Adrenal gland (tissue), 19 donors: ENCODE data around the gene RIPPLY1. TPM values are rescaled to one million over a fixed set of nuclear protein-coding genes. Genes with fewer than 3 reads are reported as not detected.

Source experiments
- DNase-seq, 7 donors: peaks; one replicate each; pipeline ENCODE4 v3.0.0-alpha.2; 2019 to 2020
- H3K27ac ChIP-seq, 5 donors: fragments of 200-600 bp; sonication (generic) in 4 of 5; 1 replicate in 3 of 5; 2 replicates in 2 of 5; pipeline versions ENCODE4 v1.5.1 to v1.8.0; 2016 to 2020; ENCODE audit warnings: mild to moderate bottlenecking in 1 of 5
- H3K27me3 ChIP-seq: fragments of 200-600 bp; 2 replicates; pipeline ENCODE4 v1.8.0; 2021
- H3K36me3 ChIP-seq, 2 donors: fragments of 200-600 bp; replicated peaks in 1 of 2; 1 replicate in 1 of 2; 2 replicates in 1 of 2; pipeline versions ENCODE4 v1.5.1 to v1.8.0; 2018 to 2022
- H3K4me1 ChIP-seq, 2 donors: fragments of 200-600 bp; replicated peaks in 1 of 2; 1 replicate in 1 of 2; 2 replicates in 1 of 2; pipeline versions ENCODE4 v1.5.1 to v1.8.0; 2018 to 2021
- H3K4me3 ChIP-seq, 4 donors: fragments of 200-600 bp; sonication (generic) in 3 of 4; one replicate each; pipeline ENCODE4 v1.5.1; 2016 to 2018
- H3K9me3 ChIP-seq, 3 donors: fragments of 200-600 bp; sonication (generic) in 1 of 3; replicated peaks in 1 of 3; 1 replicate in 2 of 3; 2 replicates in 1 of 3; pipeline versions ENCODE4 v1.5.1 to v1.8.0; 2016 to 2021
- POLR2A ChIP-seq, 2 donors: fragments of 450-650 bp; IDR thresholded peaks; one replicate each; pipeline ENCODE4 v1.6.1; 2017; ENCODE audit warnings: antibody characterized with exemption in 2 of 2, mild to moderate bottlenecking in 2 of 2, moderate library complexity in 1 of 2
- WGBS, 4 donors: extraction: QIAGEN DNeasy Blood & Tissue Kit in 2 of 4; methylation state at CpG; one replicate each; pipeline versions ENCODE4 v1.1.5 to v1.1.7; 2013 to 2017; 5-methylcytosine and 5-hydroxymethylcytosine counted together
- intact Hi-C, 2 donors: fragments of 100-400 bp; cut with DNase I; formaldehyde crosslinking; loops; one replicate each; pipeline versions ENCODE4 v1.14.1 to v1.15.0; 2022 to 2023
- long read RNA-seq, 10 donors: library from polyadenylated mRNA in 3 of 10; unstranded in 2 of 10; stranded (forward) in 1 of 10; transcript quantifications; one replicate each; pipeline ENCODE4 v2.0.0 and lab custom pipeline, GENCODE V29; 2021 to 2026
- polyA plus RNA-seq, 3 donors: library from polyadenylated mRNA; stranded (reverse); fragments of 200-250 nt in 2 of 3; fragments of 350-450 nt in 1 of 3; fragmentation: Illumina TruSeq in 1 of 3; extraction: RNeasy Lipid Tissue Mini Kit (QIAGEN cat#74804) in 1 of 3; gene quantifications; one replicate each; pipeline ENCODE4 v1.2.3, GENCODE V29; 2013 to 2014
- total RNA-seq, 9 donors: library from RNA; depleted of rRNA in 4 of 9; stranded (reverse); fragments of >200 nt in 4 of 9; fragments of 120-200 nt in 1 of 9; fragmentation: NEBNext Ultra II Directional in 1 of 9; extraction: Animal tissue kit (Norgen Biotek cat#: 25700) in 1 of 9; gene quantifications; one replicate each; pipeline versions ENCODE4 v1.1.0 to v1.2.4, GENCODE V29; 2013 to 2023
- TF ChIP-seq, protein P1 (sequence below), 6 experiments: fragments of 450-650 bp in 4 of 6; fragments of 200-600 bp in 2 of 6; sonication (generic) in 1 of 6; IDR thresholded peaks; 1 replicate in 5 of 6; 2 replicates in 1 of 6; pipeline versions ENCODE4 v1.5.1 to v1.8.0; 2016 to 2021; ENCODE audit warnings: antibody characterized with exemption in 6 of 6, mild to moderate bottlenecking in 2 of 6, moderate library complexity in 1 of 6
- donor health status: healthy with polysubstance abuse.
- donor health status: Bipolar disorder and iron deficiency.
- donor health status: DM: yes; HTN: yes; CAD: no.
- donor health status: DM: no; HTN: no; CAD: no.
- donor health status: DM: no; HTN: no; CAD: no.
- donor health status: DM: yes; HTN: yes; CAD: no.

The RIPPLY1 gene, protein sequence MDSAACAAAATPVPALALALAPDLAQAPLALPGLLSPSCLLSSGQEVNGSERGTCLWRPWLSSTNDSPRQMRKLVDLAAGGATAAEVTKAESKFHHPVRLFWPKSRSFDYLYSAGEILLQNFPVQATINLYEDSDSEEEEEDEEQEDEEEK
- under 1 TPM in 1 of 9 donors, not detected in 8; 0.25 TPM for total RNA-seq
- under 1 TPM in 2 of 3 donors, not detected in 1; 0.34 to 0.80 TPM for polyA plus RNA-seq
- long read RNA-seq, donor 1 = 0 reads
- long read RNA-seq, donor 2 = 0 reads
- long read RNA-seq, donor 3 = 0 reads
- long read RNA-seq, donor 4 = 0 reads
- long read RNA-seq, donor 5, partial matches to known transcripts = 0 of 1 reads
- long read RNA-seq, donor 5, other reads (novel, unspliced or antisense) = 0 of 1 reads
- long read RNA-seq, donor 6, partial matches to known transcripts = 1 of 1 reads
- long read RNA-seq, donor 6, other reads (novel, unspliced or antisense) = 0 of 1 reads
- long read RNA-seq, donor 7 = 0 reads
- long read RNA-seq, donor 8 = 0 reads
- long read RNA-seq, donor 9 = 0 reads
- long read RNA-seq, donor 10 = 0 reads

DNA sequence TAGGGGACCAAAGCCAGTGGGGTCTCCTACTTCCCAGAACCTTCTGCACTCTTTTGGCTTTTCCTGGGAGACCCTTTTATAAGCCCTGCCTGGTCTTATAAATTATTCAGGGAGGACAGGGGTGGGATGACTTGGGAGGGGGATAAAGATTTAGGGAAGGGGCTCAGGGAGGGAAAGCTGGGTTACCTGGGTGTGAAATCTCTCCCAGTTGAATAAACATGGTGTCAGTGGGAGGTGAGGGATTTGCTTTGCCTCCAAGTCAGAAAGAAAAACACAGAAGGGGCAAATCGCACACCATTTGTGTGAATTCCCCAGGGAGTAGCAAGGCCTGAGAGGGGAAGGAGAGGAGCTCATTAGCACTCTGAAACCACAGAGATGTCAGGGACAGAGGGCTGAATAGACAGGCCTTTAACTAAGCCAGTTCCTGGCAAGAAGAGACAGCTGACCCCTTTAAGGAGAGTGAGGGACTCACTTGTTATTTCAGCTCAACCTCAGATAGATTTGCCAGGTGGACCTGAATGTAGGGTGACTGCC, at the start of gene RIPPLY1:
RIPPLY1 (minus strand) TSS at position 51 of the 534 bp plus-strand sequence. CDS start 54 bp downstream, outside the sequence.
- Histone ChIP-seq H3K9me3 (no peaks in the 10 kb centered on the region), H3K4me1 (peaks cover 0 to 3% of the 10 kb centered on the region in 2 donors), H3K27ac (no peak within 1 kb of the TSS), H3K27me3 (no peaks in the 10 kb centered on the region), H3K36me3 (no peaks in the 10 kb centered on the region), H3K4me3 (no peak within 1 kb of the TSS)
- intact Hi-C loops = no loop called here
- 67 to 94% (median 86%) methylated on average over 1 of the region's 1 CpG for WGBS, 4 donors
- no peak for DNase-seq
- no peak for TF ChIP-seq POLR2A (IDR thresholded peaks at IDR 0.05)
- TF ChIP-seq, protein P1, sequence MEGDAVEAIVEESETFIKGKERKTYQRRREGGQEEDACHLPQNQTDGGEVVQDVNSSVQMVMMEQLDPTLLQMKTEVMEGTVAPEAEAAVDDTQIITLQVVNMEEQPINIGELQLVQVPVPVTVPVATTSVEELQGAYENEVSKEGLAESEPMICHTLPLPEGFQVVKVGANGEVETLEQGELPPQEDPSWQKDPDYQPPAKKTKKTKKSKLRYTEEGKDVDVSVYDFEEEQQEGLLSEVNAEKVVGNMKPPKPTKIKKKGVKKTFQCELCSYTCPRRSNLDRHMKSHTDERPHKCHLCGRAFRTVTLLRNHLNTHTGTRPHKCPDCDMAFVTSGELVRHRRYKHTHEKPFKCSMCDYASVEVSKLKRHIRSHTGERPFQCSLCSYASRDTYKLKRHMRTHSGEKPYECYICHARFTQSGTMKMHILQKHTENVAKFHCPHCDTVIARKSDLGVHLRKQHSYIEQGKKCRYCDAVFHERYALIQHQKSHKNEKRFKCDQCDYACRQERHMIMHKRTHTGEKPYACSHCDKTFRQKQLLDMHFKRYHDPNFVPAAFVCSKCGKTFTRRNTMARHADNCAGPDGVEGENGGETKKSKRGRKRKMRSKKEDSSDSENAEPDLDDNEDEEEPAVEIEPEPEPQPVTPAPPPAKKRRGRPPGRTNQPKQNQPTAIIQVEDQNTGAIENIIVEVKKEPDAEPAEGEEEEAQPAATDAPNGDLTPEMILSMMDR (IDR thresholded peaks at IDR 0.05) = no peak

DNA sequence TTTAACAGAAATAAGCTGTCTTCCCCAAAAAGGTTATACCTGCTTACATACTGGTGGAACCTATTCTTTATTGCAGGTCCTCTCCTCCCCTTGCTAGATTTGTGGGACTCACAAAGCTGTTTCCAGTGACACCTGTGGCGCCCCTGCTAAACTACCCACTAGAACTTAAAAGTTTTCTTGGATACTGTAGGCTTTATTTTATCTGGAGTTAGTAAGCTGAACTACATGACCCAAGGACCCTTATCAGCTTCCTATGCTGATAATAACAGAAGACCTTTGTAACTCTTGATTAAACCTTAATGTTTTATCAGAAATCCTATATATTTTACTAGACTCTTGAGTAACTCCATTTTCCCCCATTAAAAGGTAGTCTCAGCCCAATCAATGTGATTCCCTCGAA, 49.4 kb upstream of the RIPPLY1 start:
- no peak overlapping the region for H3K27ac ChIP-seq
- H3K4me1 ChIP-seq = no peaks in the 10 kb centered on the region
- no peaks in the 10 kb centered on the region for H3K27me3 ChIP-seq
- peaks cover 0 to 3% of the 10 kb centered on the region in 2 donors for H3K36me3 ChIP-seq
- no peak for TF ChIP-seq POLR2A (IDR thresholded peaks at IDR 0.05)
- TF ChIP-seq, protein P1 (IDR thresholded peaks at IDR 0.05) = no peak
- no peaks in the 10 kb centered on the region for H3K9me3 ChIP-seq
- intact Hi-C loops = loop anchor here in 1 of 2 donors (5.0 kb wide), 1 partner anchor 55 kb away; no protein-coding TSS in a partner anchor
- H3K4me3 ChIP-seq = no peak overlapping the region
- no peak for DNase-seq
- WGBS, 4 donors = 71 to 90% (median 79%) methylated on average over 2 of the region's 2 CpGs

DNA sequence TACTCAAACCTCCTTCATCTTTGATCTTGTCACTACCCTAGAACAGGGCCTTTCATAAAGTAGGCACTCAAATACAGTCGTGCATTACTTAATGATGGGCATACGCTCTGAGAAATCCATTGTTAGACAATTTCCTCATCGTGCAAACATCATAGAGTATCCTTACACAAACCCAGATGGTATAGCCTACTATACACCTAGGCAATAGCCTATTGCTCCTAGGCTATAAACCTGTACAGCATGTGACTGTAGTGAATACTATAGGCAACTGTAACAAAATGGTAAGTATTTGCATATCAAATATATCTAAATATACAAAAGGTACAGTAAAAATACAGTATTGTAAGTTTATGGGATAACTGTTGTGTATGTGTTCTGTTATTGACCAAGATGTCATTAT, 48.9 kb upstream of the RIPPLY1 start:
- H3K36me3 ChIP-seq = peaks cover 0 to 3% of the 10 kb centered on the region in 2 donors
- H3K27me3 ChIP-seq = no peaks in the 10 kb centered on the region
- DNase-seq = no peak
- intact Hi-C loops = loop anchor here in 1 of 2 donors (5.0 kb wide), 1 partner anchor 55 kb away; no protein-coding TSS in a partner anchor
- no peak overlapping the region for H3K27ac ChIP-seq
- no peaks in the 10 kb centered on the region for H3K4me1 ChIP-seq
- H3K9me3 ChIP-seq = no peaks in the 10 kb centered on the region
- 69 to 93% (median 85%) methylated on average over 3 of the region's 3 CpGs for WGBS, 4 donors
- no peak overlapping the region for H3K4me3 ChIP-seq
- TF ChIP-seq, protein P1 (IDR thresholded peaks at IDR 0.05) = no peak
- no peak for TF ChIP-seq POLR2A (IDR thresholded peaks at IDR 0.05)

DNA sequence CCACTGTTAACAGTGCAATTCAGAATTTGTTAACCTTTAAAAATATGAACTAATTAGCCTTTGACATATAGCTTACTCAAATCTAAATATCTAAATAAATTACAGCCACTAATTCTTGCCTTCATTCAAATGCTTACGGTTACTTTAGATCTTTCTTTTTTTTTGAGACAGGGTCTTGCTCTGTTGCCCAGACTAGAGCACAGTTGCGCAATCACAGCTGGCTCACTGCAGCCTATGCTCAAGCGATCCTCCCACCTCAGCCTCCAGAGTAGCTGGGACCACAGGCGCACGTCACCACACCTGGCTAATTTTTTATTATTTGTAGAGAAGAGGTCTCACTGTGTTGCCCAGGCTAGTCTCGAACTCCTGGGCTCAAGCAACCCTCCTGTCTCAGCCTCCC, 48.1 kb upstream of the RIPPLY1 start:
- H3K27ac ChIP-seq = no peak overlapping the region
- intact Hi-C loops = loop anchor here in 1 of 2 donors (5.0 kb wide), 1 partner anchor 54 kb away; no protein-coding TSS in a partner anchor
- H3K27me3 ChIP-seq = no peaks in the 10 kb centered on the region
- 86 to 93% (median 90%) methylated on average over 5 to 6 of the region's 6 CpGs for WGBS, 4 donors
- H3K9me3 ChIP-seq = no peaks in the 10 kb centered on the region
- H3K4me3 ChIP-seq = no peak overlapping the region
- no peaks in the 10 kb centered on the region for H3K36me3 ChIP-seq
- H3K4me1 ChIP-seq = no peaks in the 10 kb centered on the region
- DNase-seq = no peak
- TF ChIP-seq, protein P1 (IDR thresholded peaks at IDR 0.05) = no peak
- TF ChIP-seq POLR2A (IDR thresholded peaks at IDR 0.05) = no peak
